GM12878 (cell line): ENCODE results near the gene SAP25.

Experiments used
- CTCF ChIP-seq, 3 experiments: IDR thresholded peaks in 2 of 3; conservative IDR thresholded peaks in 1 of 3; 2 replicates each; pipeline ENCODE4 v1.5.1; 2011; ENCODE audit warnings: low read depth in 3 of 3, low read length in 3 of 3, mild to moderate bottlenecking in 3 of 3, control low read depth in 2 of 3, moderate library complexity in 2 of 3, inconsistent platforms in 1 of 3, mixed read lengths in 1 of 3; ENCODE audit not compliant: control insufficient read depth in 2 of 3, insufficient read depth in 1 of 3; ENCODE audit errors: extremely low read depth in 1 of 3
- POLR2A ChIP-seq: IDR thresholded peaks from 2 replicates; pipeline ENCODE4 v1.6.1; 2011; ENCODE audit warnings: low read depth, mild to moderate bottlenecking, low read length

- TF ChIP-seq POLR2A = no peak; the same call in 1 of the 2 replicates
- no peak for TF ChIP-seq CTCF (IDR thresholded peaks at IDR 0.05 in 2 of 3, conservative IDR thresholded peaks at IDR 0.05 in 1 of 3; ENCODE audit: control insufficient read depth in 2 of 3, extremely low read depth in 1 of 3, insufficient read depth in 1 of 3, low read depth in 3 of 3, low read length in 3 of 3)
Measured at GRCh38 chr7:100567751-100568175, 5.9 kb downstream of the SAP25 start.
